Calu3 (cell line): ENCODE results near the gene TRMT44. TPM values are rescaled to one million over a fixed set of nuclear protein-coding genes. Genes with fewer than 3 reads are reported as not detected.

Experiments
- BruUV-seq: library from RNA; stranded (reverse); fragments of 400-500 nt; replicated peaks from 2 replicates; lab custom pipeline; 2021; lab: Mats Ljungman, UMichigan
- CTCF ChIA-PET: fragments of 300-600 bp; sonication (Branson Sonifier 250); formaldehyde crosslinking; loops from one replicate; lab custom pipeline; 2022; ENCODE audit warnings: antibody characterized with exemption; lab: Charles Lee
- DNase-seq: peaks from one replicate; pipeline ENCODE4 v3.0.0; 2022
- H3K27ac Mint-ChIP-seq: one replicate; pipeline ENCODE4 v1.8.0; 2022; ENCODE audit warnings: mixed read lengths; ENCODE audit not compliant: unreplicated experiment
- H3K27me3 Mint-ChIP-seq: one replicate; pipeline ENCODE4 v1.8.0; 2022; ENCODE audit warnings: mixed read lengths; ENCODE audit not compliant: unreplicated experiment
- H3K36me3 Mint-ChIP-seq: one replicate; pipeline ENCODE4 v1.8.0; 2022; ENCODE audit warnings: mild to moderate bottlenecking, moderate library complexity, mixed read lengths; ENCODE audit not compliant: insufficient read depth, unreplicated experiment
- H3K4me1 Mint-ChIP-seq: one replicate; pipeline ENCODE4 v1.8.0; 2022; ENCODE audit warnings: mild to moderate bottlenecking, low read depth, mixed read lengths; ENCODE audit not compliant: unreplicated experiment
- H3K4me3 Mint-ChIP-seq: one replicate; pipeline ENCODE4 v1.8.0; 2022; ENCODE audit warnings: mild to moderate bottlenecking, low read depth, moderate library complexity, mixed read lengths; ENCODE audit not compliant: unreplicated experiment
- H3K9me3 Mint-ChIP-seq: one replicate; pipeline ENCODE4 v1.8.0; 2022; ENCODE audit warnings: low read depth, mixed read lengths; ENCODE audit not compliant: unreplicated experiment
- intact Hi-C: fragments of 100-400 bp; cut with micrococcal nuclease; formaldehyde crosslinking; loops from one replicate; pipeline ENCODE4 v1.10.0; 2022; ENCODE audit not compliant: unreplicated experiment
- total RNA-seq: library from RNA; stranded (reverse); gene quantifications from 2 replicates; pipeline ENCODE4 v1.2.3, GENCODE V29; 2022
- TF ChIP-seq, protein P1 (sequence below): fragments of 200-600 bp; IDR thresholded peaks from one replicate; pipeline ENCODE4 v1.8.0; 2022; ENCODE audit warnings: antibody characterized with exemption; ENCODE audit not compliant: unreplicated experiment

TRMT44 gene
- total RNA-seq, 1 experiment from 2014 or later, result 21.5 TPM

DNA sequence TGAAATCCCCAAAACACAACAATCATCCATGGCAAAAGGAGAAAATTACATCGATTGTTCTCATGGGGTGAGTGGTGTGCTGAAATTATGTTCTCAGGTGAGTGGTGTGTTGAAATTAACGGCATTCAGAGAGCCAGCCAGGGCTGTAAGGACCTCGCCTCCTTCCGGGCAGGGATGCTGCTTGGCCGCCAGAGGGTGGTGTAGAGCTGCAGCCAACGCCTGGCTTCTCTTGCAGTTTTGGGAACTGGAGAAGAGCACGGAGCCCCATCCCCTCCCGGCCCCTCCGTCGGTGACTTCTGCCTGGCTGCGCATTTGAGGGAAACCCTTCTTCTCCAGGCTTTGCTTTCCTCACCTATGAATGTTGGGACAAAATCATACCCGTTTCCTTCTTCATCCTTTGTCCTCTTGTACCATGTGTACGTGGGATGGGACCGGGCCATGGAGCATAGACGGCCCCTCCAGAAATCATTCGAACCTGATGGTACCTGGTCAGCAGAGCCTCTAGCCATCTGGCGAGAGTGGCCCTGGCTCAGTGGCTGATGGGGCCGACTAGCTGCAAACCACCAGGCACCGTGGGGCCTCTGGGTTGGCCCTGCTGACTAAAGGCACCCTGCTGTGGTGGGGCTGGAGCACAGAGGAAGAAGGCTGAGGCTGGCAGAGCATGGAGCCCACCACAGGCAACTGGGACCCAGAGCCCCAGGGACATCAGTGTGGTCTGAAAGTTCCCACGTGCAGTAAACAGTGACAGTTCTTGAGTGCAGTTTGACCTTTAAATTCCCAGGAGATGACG, 28.4 kb downstream of the TRMT44 start:
- H3K27ac Mint-ChIP-seq, result no peak overlapping the region
- DNase-seq, result peak; percentile 69
- H3K27me3 Mint-ChIP-seq, result no peaks in the 10 kb centered on the region
- no peak overlapping the region for H3K4me3 Mint-ChIP-seq
- no peaks in the 10 kb centered on the region for H3K9me3 Mint-ChIP-seq
- no TSS peak for BruUV-seq
- no peaks in the 10 kb centered on the region for H3K36me3 Mint-ChIP-seq
- no peaks in the 10 kb centered on the region for H3K4me1 Mint-ChIP-seq
- TF ChIP-seq, protein P1, sequence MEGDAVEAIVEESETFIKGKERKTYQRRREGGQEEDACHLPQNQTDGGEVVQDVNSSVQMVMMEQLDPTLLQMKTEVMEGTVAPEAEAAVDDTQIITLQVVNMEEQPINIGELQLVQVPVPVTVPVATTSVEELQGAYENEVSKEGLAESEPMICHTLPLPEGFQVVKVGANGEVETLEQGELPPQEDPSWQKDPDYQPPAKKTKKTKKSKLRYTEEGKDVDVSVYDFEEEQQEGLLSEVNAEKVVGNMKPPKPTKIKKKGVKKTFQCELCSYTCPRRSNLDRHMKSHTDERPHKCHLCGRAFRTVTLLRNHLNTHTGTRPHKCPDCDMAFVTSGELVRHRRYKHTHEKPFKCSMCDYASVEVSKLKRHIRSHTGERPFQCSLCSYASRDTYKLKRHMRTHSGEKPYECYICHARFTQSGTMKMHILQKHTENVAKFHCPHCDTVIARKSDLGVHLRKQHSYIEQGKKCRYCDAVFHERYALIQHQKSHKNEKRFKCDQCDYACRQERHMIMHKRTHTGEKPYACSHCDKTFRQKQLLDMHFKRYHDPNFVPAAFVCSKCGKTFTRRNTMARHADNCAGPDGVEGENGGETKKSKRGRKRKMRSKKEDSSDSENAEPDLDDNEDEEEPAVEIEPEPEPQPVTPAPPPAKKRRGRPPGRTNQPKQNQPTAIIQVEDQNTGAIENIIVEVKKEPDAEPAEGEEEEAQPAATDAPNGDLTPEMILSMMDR, result peak; percentile 62
- CTCF ChIA-PET, result interaction anchor here (0.6 to 1.4 kb wide), 3 partner anchors 17 to 125 kb away, joined by 3 read pairs; no protein-coding TSS in a partner anchor
- intact Hi-C loops, result loop anchor here (1.0 to 10.0 kb wide), 3 partner anchors 66 to 125 kb away; no protein-coding TSS in a partner anchor

GRCh38 chr4:8469550-8469949, 29.0 kb downstream of the TRMT44 start:
- H3K27ac Mint-ChIP-seq, result no peak overlapping the region
- no TSS peak for BruUV-seq
- H3K36me3 Mint-ChIP-seq, result no peaks in the 10 kb centered on the region
- no peaks in the 10 kb centered on the region for H3K4me1 Mint-ChIP-seq
- no peaks in the 10 kb centered on the region for H3K27me3 Mint-ChIP-seq
- TF ChIP-seq, protein P1, result no peak
- intact Hi-C loops, result loop anchor here (2.0 to 10.0 kb wide), 2 partner anchors 65 to 117 kb away; no protein-coding TSS in a partner anchor
- no peak for DNase-seq
- H3K9me3 Mint-ChIP-seq, result no peaks in the 10 kb centered on the region
- CTCF ChIA-PET, result no interaction called here
- no peak overlapping the region for H3K4me3 Mint-ChIP-seq

DNA sequence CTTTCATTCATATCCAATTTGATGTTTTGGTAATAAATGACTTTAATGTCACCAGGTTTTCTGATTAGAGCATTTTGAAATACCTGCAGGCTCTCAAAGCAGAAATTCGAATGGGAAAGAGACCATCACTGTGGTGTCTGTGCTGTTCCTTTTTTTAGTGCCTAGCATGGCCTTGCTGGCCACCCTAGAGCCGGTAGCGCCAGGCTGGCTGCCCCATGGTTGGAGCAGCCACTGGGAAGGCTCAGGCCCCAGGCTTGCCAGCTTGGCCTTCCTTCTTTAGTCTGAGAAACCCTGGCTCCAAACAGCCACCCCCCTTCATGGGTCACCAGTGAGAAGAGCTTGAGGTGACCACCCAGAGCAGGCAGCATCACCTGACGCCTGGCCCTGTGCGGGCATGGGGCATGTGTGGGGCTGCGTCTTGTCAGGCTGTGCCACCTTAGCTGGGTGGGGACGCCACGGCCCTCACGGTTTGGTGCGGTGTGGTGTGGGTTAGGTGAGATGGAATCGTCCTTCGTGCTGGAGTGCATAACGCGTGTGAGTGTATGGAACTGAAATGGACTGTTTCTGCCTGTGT, 30.0 kb downstream of the TRMT44 start:
- no peak overlapping the region for H3K27ac Mint-ChIP-seq
- no TSS peak for BruUV-seq

GRCh38 chr4:8471211-8471875, 30.8 kb downstream of the TRMT44 start:
- intact Hi-C loops, result no loop called here
- no peaks in the 10 kb centered on the region for H3K27me3 Mint-ChIP-seq
- H3K27ac Mint-ChIP-seq, result no peak overlapping the region
- no peak for DNase-seq
- no peaks in the 10 kb centered on the region for H3K36me3 Mint-ChIP-seq
- no TSS peak for BruUV-seq
- H3K4me1 Mint-ChIP-seq, result no peaks in the 10 kb centered on the region
- TF ChIP-seq, protein P1, result no peak
- CTCF ChIA-PET, result interaction anchor here (0.7 kb wide), 1 partner anchor 66 kb away, joined by 3 read pairs; no protein-coding TSS in a partner anchor
- H3K4me3 Mint-ChIP-seq, result no peak overlapping the region
- H3K9me3 Mint-ChIP-seq, result no peaks in the 10 kb centered on the region

More for the DNA sequence above, 30.0 kb downstream of the TRMT44 start:
- no peak for DNase-seq
- no peaks in the 10 kb centered on the region for H3K36me3 Mint-ChIP-seq
- intact Hi-C loops, result no loop called here
- CTCF ChIA-PET, result interaction anchor here (0.7 kb wide), 1 partner anchor 67 kb away, joined by 3 read pairs; no protein-coding TSS in a partner anchor
- no peaks in the 10 kb centered on the region for H3K4me1 Mint-ChIP-seq
- no peaks in the 10 kb centered on the region for H3K9me3 Mint-ChIP-seq
- TF ChIP-seq, protein P1, result no peak
- no peak overlapping the region for H3K4me3 Mint-ChIP-seq
- H3K27me3 Mint-ChIP-seq, result no peaks in the 10 kb centered on the region
